Activated CD4-positive, alpha-beta T cell treated with anti-CD3 and anti-CD28 coated beads for 4 hours (primary cell): ENCODE data around the gene GRB14.
"Not testable (repeated sequence)": the region's sequence is repeated elsewhere in the genome, so short reads cannot be mapped to it uniquely, and the experiment has no call there.

Experiments used
- DNase-seq, 2 donors: peaks; one replicate each; pipeline ENCODE4 v3.0.0-alpha.2; 2020

The GRB14 gene

DNA sequence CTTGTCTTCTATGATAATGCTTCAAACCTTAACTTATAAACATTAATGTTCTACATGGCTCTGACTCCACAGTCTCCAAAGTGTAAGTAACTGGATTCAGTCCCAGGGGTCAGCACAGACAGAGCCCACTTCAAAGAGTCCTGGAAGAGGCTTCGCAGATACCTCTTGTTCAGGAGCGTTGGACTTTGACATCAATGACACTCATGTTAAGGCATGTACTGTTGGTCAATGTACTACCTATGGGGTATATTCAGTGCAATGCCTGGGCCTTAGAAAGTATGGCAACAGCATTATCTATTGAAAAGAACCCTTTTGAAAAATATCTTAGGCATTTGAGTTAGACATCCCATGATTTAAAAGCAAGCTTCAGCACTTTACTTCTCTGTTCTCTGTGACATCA is 143.1 kb downstream of the GRB14 start:
- DNase-seq, result no peak

DNA sequence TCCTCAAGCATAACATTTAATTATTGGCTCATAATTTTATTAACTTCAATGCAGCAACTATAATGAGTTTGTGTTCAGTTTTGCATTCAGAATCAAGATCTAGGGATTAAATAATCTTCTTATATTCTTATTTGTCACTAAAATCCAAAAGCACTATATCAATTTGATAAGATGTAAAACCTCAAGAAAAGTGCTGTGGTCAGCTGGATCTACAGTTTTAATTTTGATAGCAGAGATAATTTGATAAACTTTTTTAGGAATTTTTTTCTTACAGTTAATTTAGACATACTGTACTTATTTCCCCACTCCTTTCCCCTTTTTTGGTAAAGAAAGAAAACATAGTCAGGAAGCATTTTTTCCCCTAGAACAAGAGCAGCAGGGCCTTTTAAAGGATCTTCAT is 146.4 kb downstream of the GRB14 start:
- DNase-seq, result no peak

DNA sequence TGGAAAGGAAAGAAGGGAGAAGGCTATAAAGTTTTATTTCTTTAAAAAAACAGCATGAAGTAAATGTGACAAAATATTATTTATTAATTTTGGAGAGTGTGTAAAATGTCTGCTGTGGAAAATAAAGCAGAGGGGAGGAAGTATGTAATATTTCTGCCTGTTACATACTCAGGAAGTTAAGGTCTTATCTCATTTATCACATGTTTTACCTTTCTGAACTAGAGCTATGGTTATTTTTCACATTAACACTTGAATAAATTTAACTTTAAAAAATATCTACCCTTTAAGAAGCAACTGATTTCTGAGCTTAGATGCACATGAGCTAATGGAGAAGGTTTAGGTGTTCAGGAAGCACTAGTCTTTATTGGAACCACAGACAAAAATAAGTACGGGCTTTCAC is 148.3 kb downstream of the GRB14 start:
- no peak for DNase-seq

DNA sequence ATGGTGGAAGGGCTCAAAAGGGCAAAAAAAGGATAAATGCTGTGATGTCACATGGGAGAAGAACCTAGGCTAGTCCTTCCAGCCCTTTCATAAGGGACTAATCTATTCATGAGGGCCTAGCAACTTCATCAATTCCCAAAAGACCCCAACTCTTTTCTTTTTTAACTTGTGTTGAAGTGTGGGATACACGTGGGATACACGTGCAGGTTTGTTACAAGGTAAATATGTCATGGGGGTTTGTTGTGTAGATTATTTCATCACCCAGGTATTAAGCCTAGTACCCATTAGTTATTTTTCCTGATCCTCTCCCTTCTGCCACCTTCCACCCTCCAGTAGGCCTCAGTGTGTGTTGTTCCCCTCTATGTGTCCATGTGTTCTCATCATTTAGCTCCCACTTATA is 156.2 kb downstream of the GRB14 start:
- not testable (repeated sequence) for DNase-seq

DNA sequence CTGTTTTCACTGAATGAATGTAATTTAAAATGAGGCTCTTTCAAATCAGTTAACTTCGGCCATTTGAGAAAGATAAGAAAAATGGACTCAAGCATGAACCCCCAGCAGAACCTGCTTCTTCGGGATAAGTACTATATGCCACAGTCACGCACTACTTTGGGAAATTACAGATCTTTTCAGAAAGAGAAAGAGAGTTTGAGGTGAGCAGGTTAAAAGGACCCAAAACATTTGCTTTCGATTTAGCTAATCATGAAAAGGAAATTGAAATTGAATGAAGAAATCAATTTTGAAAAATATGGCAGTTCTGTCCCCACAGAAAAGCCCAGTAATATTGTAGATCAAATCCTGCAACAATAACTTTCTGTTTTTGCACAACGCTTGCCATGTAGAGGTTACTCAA is 156.9 kb downstream of the GRB14 start:
- DNase-seq, result no peak

DNA sequence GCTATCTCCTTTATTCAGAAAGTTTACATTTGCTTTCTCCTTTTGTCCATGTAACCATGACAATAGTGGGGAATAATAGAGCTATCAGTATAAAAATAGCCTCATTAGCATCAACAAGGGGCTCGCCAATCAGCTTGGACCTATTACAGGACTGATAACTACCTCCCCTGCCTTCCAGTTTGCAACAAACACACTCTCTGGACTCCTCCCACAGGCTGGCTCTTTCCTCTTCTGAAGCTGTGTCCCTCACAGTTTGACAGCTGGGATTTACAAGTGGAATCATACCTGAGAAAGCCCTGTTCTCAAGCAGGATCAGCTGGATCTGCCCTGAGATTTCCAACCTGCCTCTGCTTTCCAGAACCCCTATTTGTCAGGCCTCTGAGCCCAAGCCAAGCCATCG is 162.5 kb downstream of the GRB14 start:
- DNase-seq, result no peak

DNA sequence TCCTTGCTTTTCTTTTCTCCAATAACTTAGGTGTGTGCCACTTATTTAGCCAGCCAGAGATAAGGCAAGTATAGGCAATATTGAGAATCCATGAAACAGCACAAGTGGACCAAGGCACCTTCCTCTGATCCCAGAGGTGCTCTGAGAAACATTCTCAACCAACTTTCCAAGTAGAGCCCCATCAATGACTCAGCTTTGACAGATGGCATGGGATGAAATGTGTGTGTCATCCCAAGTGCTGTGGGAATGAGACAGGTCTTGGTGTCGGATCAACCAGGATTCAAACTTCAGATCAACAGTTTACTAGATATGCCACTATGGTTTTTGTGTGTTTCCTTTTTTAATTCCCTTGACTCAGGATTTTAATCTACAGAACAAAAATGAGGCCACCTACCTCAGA is 164.0 kb downstream of the GRB14 start:
- no peak for DNase-seq

DNA sequence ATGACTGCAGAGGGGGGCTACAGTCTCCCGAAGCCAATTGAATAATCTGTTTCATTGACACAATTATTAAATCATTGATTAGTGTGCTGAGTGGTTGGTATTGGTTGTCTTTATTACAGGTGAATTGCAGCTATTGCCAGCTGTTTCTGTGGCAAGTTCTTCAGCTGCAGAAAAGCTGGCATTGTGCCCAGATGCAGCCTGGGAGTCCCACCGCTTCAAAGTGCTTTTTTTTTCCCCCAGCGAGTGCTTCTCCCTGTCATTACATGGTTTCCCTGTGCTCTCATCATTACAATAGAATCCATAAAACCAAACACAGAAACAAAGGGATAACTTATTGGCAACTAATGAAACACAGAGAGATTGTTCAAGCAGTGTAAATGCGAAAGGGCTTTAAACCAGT is 164.7 kb downstream of the GRB14 start:
- no peak for DNase-seq

DNA sequence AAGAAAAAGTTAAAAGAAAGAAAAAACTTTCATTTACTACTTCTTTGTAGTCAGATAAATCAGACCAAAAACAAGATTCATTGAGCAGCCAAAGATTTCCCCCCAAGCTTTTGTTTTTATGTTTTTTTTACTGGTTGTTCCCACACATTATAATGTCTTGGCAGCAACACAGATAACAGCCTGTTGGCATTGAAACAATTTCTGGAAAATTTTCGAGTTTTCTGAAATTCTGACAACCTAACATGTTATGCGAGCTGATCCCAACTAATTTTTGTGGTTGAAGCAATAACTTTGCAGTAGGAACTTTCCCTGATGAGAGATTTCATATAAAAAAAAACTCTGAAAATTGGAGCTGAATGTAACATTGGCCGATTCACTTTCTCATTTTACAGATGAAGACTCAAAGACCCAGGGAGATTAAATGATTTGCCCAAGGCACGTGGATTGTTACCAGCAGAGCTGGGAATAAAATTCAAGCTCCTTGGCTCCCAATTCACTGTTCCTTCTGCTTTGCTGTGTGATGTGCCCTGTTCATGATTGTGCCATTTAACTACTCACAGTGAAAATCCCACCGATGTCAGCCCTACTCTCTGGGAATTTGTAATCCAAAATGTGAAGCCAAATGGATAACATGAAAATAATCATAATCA is 167.5 kb downstream of the GRB14 start:
- no peak for DNase-seq

DNA sequence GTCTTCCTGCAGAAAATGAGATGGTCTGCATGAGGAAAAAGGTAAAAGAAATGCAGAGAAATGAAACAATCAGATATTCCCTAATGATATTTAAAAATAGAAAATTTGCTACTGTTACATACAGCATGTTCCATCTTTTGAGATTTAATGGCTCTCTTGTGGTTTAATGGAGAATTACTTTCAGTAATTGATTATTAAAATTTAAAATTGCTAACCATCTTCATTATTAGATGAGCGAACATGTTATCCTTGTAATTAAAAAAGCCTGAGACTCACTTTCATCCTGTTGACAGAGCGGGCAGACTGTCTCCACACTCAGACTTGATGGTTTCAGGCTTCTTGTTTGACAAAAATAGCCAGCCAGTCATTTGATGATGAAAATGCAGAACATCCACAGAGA is 171.0 kb downstream of the GRB14 start:
- DNase-seq, result no peak

DNA sequence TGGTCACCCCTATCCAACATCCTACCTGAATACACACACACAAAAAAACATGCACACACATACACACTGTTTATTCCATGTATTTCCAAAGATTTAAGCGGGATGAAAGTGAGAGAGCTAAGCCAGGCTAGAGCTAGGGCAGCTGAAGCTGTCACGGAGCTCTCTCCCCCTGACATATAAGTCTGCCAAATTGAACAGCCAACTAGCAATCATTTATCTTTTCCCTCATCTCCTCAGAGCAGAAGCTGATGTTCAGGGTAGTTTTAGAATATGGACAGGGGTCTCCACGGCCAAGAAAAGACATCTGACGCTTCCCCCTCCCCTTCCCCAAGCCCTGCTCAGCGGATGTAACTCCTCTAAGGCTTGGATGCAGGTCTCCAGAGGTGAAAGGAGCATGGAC is 171.6 kb downstream of the GRB14 start:
- no peak for DNase-seq

DNA sequence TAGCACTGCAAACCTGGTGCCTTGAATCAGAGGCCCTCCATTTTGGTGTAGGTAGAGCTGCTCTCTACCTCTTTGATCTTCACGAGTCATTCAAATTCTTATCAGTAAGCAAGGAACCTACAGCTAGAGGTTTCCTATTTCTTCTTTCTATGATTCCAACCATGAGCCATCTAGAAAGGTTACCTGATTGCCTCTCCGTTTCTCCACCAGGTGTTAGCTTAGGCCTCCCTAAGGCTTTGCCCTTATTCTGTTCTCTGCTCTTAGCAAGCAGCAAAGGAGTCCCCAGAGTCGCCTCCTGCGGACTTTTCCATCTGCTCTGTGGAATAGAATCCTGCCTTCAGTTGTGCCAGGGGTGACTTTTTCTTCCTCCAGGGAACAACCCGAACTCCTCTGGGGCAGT is 173.6 kb downstream of the GRB14 start:
- no peak for DNase-seq
